Neural cell (in vitro differentiated cells): ENCODE results near the gene IL12RB2. TPM values are rescaled to one million over a fixed set of nuclear protein-coding genes. Genes with fewer than 3 reads are reported as not detected.

Experiments
- polyA plus RNA-seq: library from polyadenylated mRNA; depleted of rRNA; stranded (reverse); fragments of >200 nt; gene quantifications from 2 replicates; pipeline ENCODE4 v1.2.3, GENCODE V29; 2014
- small RNA-seq, 3 experiments: library from RNA; depleted of rRNA; stranded (forward); fragments of <200 nt; gene quantifications; one replicate each; pipeline ENCODE3, GENCODE V24; 2012

IL12RB2 gene
- polyA plus RNA-seq, 1 donor from 2014 or later, result not detected

Small RNA genes within 50 kb of the gene (small RNA-seq; reads per million reads assigned to genes)
- gene RNU4ATAC4P (0 reads per million in 3 experiments), gene RNU6-387P (0 to 0.24 (median 0) reads per million in 3 experiments)

Other genes starting within 250 kb of the IL12RB2 start
- not detected in 2 replicates for gene C1orf141, start 172.9 kb upstream of the IL12RB2 start, polyA plus RNA-seq
- not detected in 2 replicates for gene IL23R, start 141.4 kb upstream of the IL12RB2 start, polyA plus RNA-seq
- 128 and 150 TPM in 2 replicates for gene SERBP1, start 122.5 kb downstream of the IL12RB2 start, polyA plus RNA-seq